Neural cell (in vitro differentiated cells): Measurements from ENCODE around the gene TFF2.

Experiments
- CTCF ChIP-seq: fragments of 450-650 bp; IDR thresholded peaks from 2 replicates; pipeline ENCODE4 v1.5.1; 2014; ENCODE audit warnings: antibody characterized with exemption, mild to moderate bottlenecking, moderate library complexity; ENCODE audit not compliant: poor library complexity, severe bottlenecking
- EZH2 ChIP-seq: fragments of 200-600, 300-800 bp; shearing (Covaris generic), sonication (generic); IDR thresholded peaks from 2 replicates; pipeline ENCODE4 v1.6.1; 2014; ENCODE audit warnings: antibody characterized with exemption, low read length, borderline replicate concordance, mild to moderate bottlenecking; ENCODE audit not compliant: insufficient read depth, poor library complexity, severe bottlenecking
- POLR2AphosphoS5 ChIP-seq: IDR thresholded peaks from 2 replicates; pipeline ENCODE4 v1.6.1; 2012
- RAD21 ChIP-seq: fragments of 450-650 bp; conservative IDR thresholded peaks from 2 replicates; pipeline ENCODE4 v1.6.1; 2014; ENCODE audit warnings: antibody characterized with exemption, mild to moderate bottlenecking, moderate library complexity
- REST ChIP-seq: IDR thresholded peaks from 2 replicates; pipeline ENCODE4 v1.6.1; 2012; ENCODE audit warnings: borderline replicate concordance
- TAF1 ChIP-seq: IDR thresholded peaks from 2 replicates; pipeline ENCODE4 v1.6.1; 2012; ENCODE audit warnings: low read depth

GRCh38 chr21:42332557-42333317, 18.1 kb downstream of the TFF2 start:
- no peak for TF ChIP-seq CTCF
- TF ChIP-seq REST, result no peak
- no peak for TF ChIP-seq TAF1
- TF ChIP-seq POLR2AphosphoS5, result no peak
- no peak for TF ChIP-seq RAD21
- no peak for TF ChIP-seq EZH2
